Measurements from ENCODE around the gene SYPL1. TPM values are rescaled to one million over a fixed set of nuclear protein-coding genes. Genes with fewer than 3 reads are reported as not detected.

The SYPL1 gene
- polyA plus RNA-seq, 1 of the 3 experiments (the other 2 are of a cell fraction), result 72.4 TPM

GRCh38 chr7:106072715-106073091, 39.4 kb downstream of the SYPL1 start:
- no peaks in the 10 kb centered on the region for H3K9me3 ChIP-seq
- ChIA-PET POLR2A (interaction anchor here (1.4 to 1.5 kb wide), 4 partner anchors 10 to 79 kb away, joined by 3 to 10 read pairs (median 6); partner anchors contain the start of gene SYPL1), CTCF (interaction anchor here (1.3 to 9.0 kb wide), 12 partner anchors 8 to 418 kb away, joined by 4 to 109 read pairs (median 7); no protein-coding TSS in a partner anchor)
- WGBS (ENCODE audit: low lambda C conversion rate), result 79% methylated on average over 4 of the region's 4 CpGs
- H3K4me1 ChIP-seq (ENCODE audit: control insufficient read depth in 1 of 2, insufficient read depth in 2 of 2, low read depth in 1 of 2, low read length in 1 of 2), result peaks cover 20 to 61% of the 10 kb centered on the region in 2 experiments
- H3K4me2 ChIP-seq, result no peak overlapping the region
- TF ChIP-seq ZBTB33 (IDR thresholded peaks at IDR 0.05; ENCODE audit: borderline replicate concordance, low read depth), result no peak
- DNase-seq, result no peak
- no peaks in the 10 kb centered on the region for H3K9me2 ChIP-seq
- H3K27me3 ChIP-seq (ENCODE audit: insufficient read depth), result no peaks in the 10 kb centered on the region
- H3K9ac ChIP-seq, result no peak overlapping the region
- H3F3A ChIP-seq (replicated peaks; ENCODE audit: insufficient read depth), result no peaks in the 10 kb centered on the region
- peak overlapping the region in 1 of 2 experiments; percentile 81; a peak in 2 of 4 replicates for H3K27ac ChIP-seq (ENCODE audit: low read depth in 2 of 2, low read length in 1 of 2)
- no peaks in the 10 kb centered on the region for H3K79me2 ChIP-seq (ENCODE audit: insufficient read depth)
- H4K20me1 ChIP-seq (ENCODE audit: insufficient read depth), result no peaks in the 10 kb centered on the region
- 0 out of 2 replicates have a peak overlapping the region, but pooled peaks have one; percentile 29 for H2AFZ ChIP-seq (ENCODE audit: low read depth)
- no peaks in the 10 kb centered on the region for H3K36me3 ChIP-seq (replicated peaks in 1 of 2; ENCODE audit: control insufficient read depth in 1 of 2, insufficient read depth in 2 of 2, low read length in 1 of 2)
- H3K4me3 ChIP-seq (ENCODE audit: low read depth in 2 of 2, low read length in 1 of 2), result no peak overlapping the region

GRCh38 chr7:106071999-106072714, 40.0 kb downstream of the SYPL1 start:
- peak overlapping the region; percentile 29; the same call in 1 of the 2 replicates for H2AFZ ChIP-seq (ENCODE audit: low read depth)
- no peaks in the 10 kb centered on the region for H3K9me2 ChIP-seq
- H3K4me1 ChIP-seq (ENCODE audit: control insufficient read depth in 1 of 2, insufficient read depth in 2 of 2, low read depth in 1 of 2, low read length in 1 of 2), result peaks cover 20 to 61% of the 10 kb centered on the region in 2 experiments
- H3K9me3 ChIP-seq, result no peaks in the 10 kb centered on the region
- no peak overlapping the region for H3K9ac ChIP-seq
- peak; percentile 71 for DNase-seq
- H3F3A ChIP-seq (replicated peaks; ENCODE audit: insufficient read depth), result no peaks in the 10 kb centered on the region
- H3K27ac ChIP-seq (ENCODE audit: low read depth in 2 of 2, low read length in 1 of 2), result peak overlapping the region in 1 of 2 experiments; percentile 81; a peak in 2 of 4 replicates
- H3K4me3 ChIP-seq (ENCODE audit: low read depth in 2 of 2, low read length in 1 of 2), result no peak overlapping the region
- no peaks in the 10 kb centered on the region for H3K36me3 ChIP-seq (replicated peaks in 1 of 2; ENCODE audit: control insufficient read depth in 1 of 2, insufficient read depth in 2 of 2, low read length in 1 of 2)
- POLR2A ChIA-PET, result interaction anchor here (1.4 to 1.5 kb wide), 4 partner anchors 11 to 79 kb away, joined by 3 to 10 read pairs (median 6); partner anchors contain the start of gene SYPL1
- H3K4me2 ChIP-seq, result no peak overlapping the region
- no peaks in the 10 kb centered on the region for H3K79me2 ChIP-seq (ENCODE audit: insufficient read depth)
- 42% methylated on average over 9 of the region's 9 CpGs for WGBS (ENCODE audit: low lambda C conversion rate)
- CTCF ChIA-PET, result interaction anchor here (0.7 to 9.0 kb wide), 18 partner anchors 8 to 674 kb away, joined by 3 to 109 read pairs (median 6); partner anchors contain the start of gene SYPL1
- no peaks in the 10 kb centered on the region for H4K20me1 ChIP-seq (ENCODE audit: insufficient read depth)
- no peaks in the 10 kb centered on the region for H3K27me3 ChIP-seq (ENCODE audit: insufficient read depth)
- TF ChIP-seq RFX5 (IDR thresholded peaks at IDR 0.05; ENCODE audit: low read length), result no peak
- TF ChIP-seq FOXJ3 (CRISPR knock-in tag; IDR thresholded peaks at IDR 0.05), result no peak; the same call in 1 of the 2 replicates
- no peak for TF ChIP-seq FOSL2 (IDR thresholded peaks at IDR 0.05; ENCODE audit: borderline replicate concordance, low read depth)
- no peak for TF ChIP-seq EZH2phosphoT487 (IDR thresholded peaks at IDR 0.05; ENCODE audit: borderline replicate concordance, low read depth)
- no peak for TF ChIP-seq MEF2A (IDR thresholded peaks at IDR 0.05; ENCODE audit: borderline replicate concordance, low read depth)
- no peak for TF ChIP-seq USF1 (IDR thresholded peaks at IDR 0.05; ENCODE audit: borderline replicate concordance, low read depth)
- TF ChIP-seq SIN3A (IDR thresholded peaks at IDR 0.05; ENCODE audit: borderline replicate concordance, low read depth, low read length), result no peak
- TF ChIP-seq GABPA (IDR thresholded peaks at IDR 0.05; ENCODE audit: low read depth), result no peak
- no peak for TF ChIP-seq SMC3 (IDR thresholded peaks at IDR 0.05; ENCODE audit: low read depth, low read length)
- no peak for TF ChIP-seq TEAD4 (IDR thresholded peaks at IDR 0.05; ENCODE audit: borderline replicate concordance, insufficient read depth)
- TF ChIP-seq TAF1 (IDR thresholded peaks at IDR 0.05; ENCODE audit: borderline replicate concordance, low read depth, low read length), result no peak
- no peak for TF ChIP-seq IRF3 (IDR thresholded peaks at IDR 0.05; ENCODE audit: low read depth, low read length)
- no peak for TF ChIP-seq USF2 (IDR thresholded peaks at IDR 0.05; ENCODE audit: borderline replicate concordance, low read depth, low read length)
- TF ChIP-seq GATA2 (CRISPR knock-in tag; IDR thresholded peaks at IDR 0.05), result peak; percentile 78
- TF ChIP-seq FOXM1 (IDR thresholded peaks at IDR 0.05; ENCODE audit: low read depth), result no peak
- no peak for TF ChIP-seq ZBTB33 (IDR thresholded peaks at IDR 0.05; ENCODE audit: borderline replicate concordance, low read depth)
- TF ChIP-seq JUND (IDR thresholded peaks at IDR 0.05), result no peak
- no peak for TF ChIP-seq NRF1 (IDR thresholded peaks at IDR 0.05; ENCODE audit: low read depth, low read length)

Measured in SK-N-SH (cell line).